Heart right ventricle (tissue), 16 donors: ENCODE data around the gene NFKBIZ. TPM values are rescaled to one million over a fixed set of nuclear protein-coding genes. Genes with fewer than 3 reads are reported as not detected.

Source experiments
- ATAC-seq, 8 donors: fragments of 200-7000 bp; cut with Tn5 transposase; one replicate each; pipeline ENCODE4 v1.9.1; 2020; ENCODE audit warnings: mild to moderate bottlenecking in 8 of 8, moderate library complexity in 8 of 8, moderate number of reproducible peaks in 1 of 8
- DNase-seq, 2 donors: peaks; one replicate each; pipeline ENCODE4 v3.0.0-alpha.2; 2020
- H3K27ac ChIP-seq, 10 donors: fragments of 200-600 bp; sonication (generic) in 2 of 10; one replicate each; pipeline versions ENCODE4 v1.5.0 to v1.8.0; 2020 to 2022; ENCODE audit warnings: mild to moderate bottlenecking in 3 of 10
- H3K27me3 ChIP-seq, 7 donors: fragments of 200-600 bp; one replicate each; pipeline ENCODE4 v1.8.0; 2021 to 2022; ENCODE audit warnings: mild to moderate bottlenecking in 2 of 7
- H3K36me3 ChIP-seq, 9 donors: fragments of 200-600 bp; sonication (generic) in 1 of 9; one replicate each; pipeline versions ENCODE4 v1.5.0 to v1.8.0; 2020 to 2022; ENCODE audit warnings: mild to moderate bottlenecking in 2 of 9
- H3K4me1 ChIP-seq, 9 donors: fragments of 200-600 bp; sonication (generic) in 1 of 9; one replicate each; pipeline versions ENCODE4 v1.5.0 to v1.8.0; 2020 to 2022; ENCODE audit warnings: mild to moderate bottlenecking in 4 of 9
- H3K4me3 ChIP-seq, 10 donors: fragments of 200-600 bp; sonication (generic) in 2 of 10; one replicate each; pipeline versions ENCODE4 v1.5.0 to v1.8.0; 2020 to 2022; ENCODE audit warnings: mild to moderate bottlenecking in 7 of 10, moderate library complexity in 2 of 10
- H3K9me3 ChIP-seq, 11 donors: fragments of 200-600 bp in 10 of 11; sonication (generic) in 2 of 11; one replicate each; pipeline versions ENCODE4 v1.5.0 to v1.8.0; 2013 to 2022; ENCODE audit warnings: mild to moderate bottlenecking in 2 of 11, control low read depth in 1 of 11, moderate library complexity in 1 of 11
- CTCF ChIP-seq, 9 donors: fragments of 200-600 bp; sonication (generic) in 2 of 9; IDR thresholded peaks; one replicate each; pipeline versions ENCODE4 v1.5.0 to v1.8.0; 2021 to 2022; ENCODE audit warnings: antibody characterized with exemption in 9 of 9, mild to moderate bottlenecking in 5 of 9, moderate library complexity in 1 of 9
- WGBS, 2 donors: extraction: QIAGEN DNeasy Blood & Tissue Kit; methylation state at CpG; one replicate each; pipeline ENCODE4 v1.1.7; 2013; ENCODE audit warnings: inconsistent platforms in 1 of 2; 5-methylcytosine and 5-hydroxymethylcytosine counted together
- intact Hi-C, 10 donors: fragments of 100-400 bp; cut with DNase I; formaldehyde crosslinking; loops; one replicate each; pipeline versions ENCODE4 v1.11.1 to v1.14.2; 2022
- polyA plus RNA-seq, 2 donors: library from polyadenylated mRNA; stranded (reverse); fragments of 200-250 nt; gene quantifications; one replicate each; pipeline ENCODE4 v1.2.3, GENCODE V29; 2013
- total RNA-seq, 10 donors: library from RNA; stranded (reverse); fragmentation: NEBNext Ultra II Directional in 3 of 10; extraction: Animal tissue kit (Norgen Biotek cat#: 25700) in 3 of 10; gene quantifications; one replicate each; pipeline versions ENCODE4 v1.2.1 to v1.2.4, GENCODE V29; 2021 to 2023
- donor health status: Arrhythmogenic right ventricular cardiomyopathy.
- donor health status: ischemic (EF 13 %, LVEDD 7.1; RV severe dilation, severe dysfunction).
- donor health status: healthy with polysubstance abuse.
- donor health status: DM: no; HTN: yes; CAD: no.
- donor health status: DM: no; HTN: no; CAD: no.
- donor health status: ischemic (EF 25% LVEDD 6.9; RV normal size, moderate dysfunction).
- donor health status: ischemic (EF 25% LVEDD 5.7; RV mildly dilated, moderate dysfunction).
- donor health status: healthy.
- donor health status: DM: yes; HTN: yes; CAD: no.
- donor health status: Ischemic cardiomyopathy.
- donor health status: ischemic (EF 35%, LVEDD 5.7; RV mildly dilated, moderate dysfunction).
- donor health status: nonischemic (EF 11% LVEDD 7.7; RV severe dilation, severe dysfunction).
- donor health status: DM: yes; HTN: yes; CAD: no.
- donor health status: PGD.
- donor health status: ischemic (EF 29% LVEDD 5.4; RV normal size, mild dysfunction).
- donor health status: nonischemic (EF 23%, LVEDD 6.1; RV moderate dilation, normal function).

NFKBIZ gene
- total and polyA plus RNA-seq, 12 donors = 5.4 to 26.2 (median 11.8) TPM

- peak in 8 of 9 donors; percentile 35 to 70 (median 61) for TF ChIP-seq CTCF (IDR thresholded peaks at IDR 0.05)
- H3K36me3 ChIP-seq = peaks cover 0 to 32% (median 5%) of the 10 kb centered on the region in 9 donors
- WGBS, 2 donors = 56 to 57% methylated on average over 7 of the region's 7 CpGs
- peaks cover 0 to 4% (median 0%) of the 10 kb centered on the region in 11 donors for H3K9me3 ChIP-seq
- intact Hi-C loops = loop anchor here in 8 of 10 donors (1.0 to 10.0 kb wide), 7 partner anchors 33 to 721 kb away; partner anchors contain the start of gene NFKBIZ (in 2 of the 8)
- H3K4me1 ChIP-seq = peaks cover 0 to 41% (median 30%) of the 10 kb centered on the region in 9 donors
- H3K27ac ChIP-seq = peak overlapping the region in 1 of 10 donors; percentile 30
- ATAC-seq (peak in 1 of 8 donors; percentile 39), DNase-seq (no peak)
- H3K27me3 ChIP-seq = no peaks in the 10 kb centered on the region
- no peak overlapping the region for H3K4me3 ChIP-seq
Observed at GRCh38 chr3:101813817-101814440, 35.4 kb upstream of the NFKBIZ start.

- ATAC-seq = peak in 6 of 8 donors; percentile 30 to 86 (median 54)
- no peak for TF ChIP-seq CTCF (IDR thresholded peaks at IDR 0.05)
- Histone ChIP-seq H3K9me3 (peaks cover 0 to 4% (median 0%) of the 10 kb centered on the region in 11 donors), H3K4me3 (no peak overlapping the region), H3K27me3 (no peaks in the 10 kb centered on the region), H3K36me3 (peaks cover 0 to 41% (median 5%) of the 10 kb centered on the region in 9 donors), H3K27ac (peak overlapping the region in 3 of 10 donors; percentile 18 to 43 (median 34)), H3K4me1 (peaks cover 0 to 34% (median 24%) of the 10 kb centered on the region in 9 donors)
- intact Hi-C loops = loop anchor here in 8 of 10 donors (2.0 to 10.0 kb wide), 6 partner anchors 32 to 720 kb away; partner anchors contain the start of gene NFKBIZ (in 2 of the 8)
- 48 to 58% methylated on average over 3 of the region's 3 CpGs for WGBS, 2 donors
- no peak for DNase-seq
Observed at GRCh38 chr3:101814835-101815234, 34.5 kb upstream of the NFKBIZ start.

GRCh38 chr3:101816215-101817149 is 32.8 kb upstream of the NFKBIZ start:
- H3K4me3 ChIP-seq = no peak overlapping the region
- H3K27ac ChIP-seq = peak overlapping the region in 3 of 10 donors; percentile 26 to 39 (median 36)
- no peaks in the 10 kb centered on the region for H3K9me3 ChIP-seq
- H3K36me3 ChIP-seq = peaks cover 0 to 57% (median 5%) of the 10 kb centered on the region in 9 donors
- H3K27me3 ChIP-seq = no peaks in the 10 kb centered on the region
- TF ChIP-seq CTCF (IDR thresholded peaks at IDR 0.05) = no peak
- peak in 4 of 8 donors; percentile 16 to 29 (median 22) for ATAC-seq
- peaks cover 0 to 28% (median 20%) of the 10 kb centered on the region in 9 donors for H3K4me1 ChIP-seq
- DNase-seq = no peak
- intact Hi-C loops = loop anchor here in 1 of 10 donors (10.0 kb wide), 1 partner anchor 718 kb away; no protein-coding TSS in a partner anchor
- WGBS, 2 donors = 77 to 78% methylated on average over 4 of the region's 4 CpGs

GRCh38 chr3:101817992-101818391 is 31.3 kb upstream of the NFKBIZ start:
- peak overlapping the region in 1 of 10 donors; percentile 19 for H3K27ac ChIP-seq
- 93 to 99% methylated on average over 5 of the region's 5 CpGs for WGBS, 2 donors
- H3K9me3 ChIP-seq = no peaks in the 10 kb centered on the region
- H3K4me3 ChIP-seq = no peak overlapping the region
- peaks cover 0 to 62% (median 15%) of the 10 kb centered on the region in 9 donors for H3K36me3 ChIP-seq
- no peak for TF ChIP-seq CTCF (IDR thresholded peaks at IDR 0.05)
- intact Hi-C loops = loop anchor here in 1 of 10 donors (10.0 kb wide), 1 partner anchor 717 kb away; no protein-coding TSS in a partner anchor
- H3K27me3 ChIP-seq = no peaks in the 10 kb centered on the region
- peaks cover 0 to 28% (median 20%) of the 10 kb centered on the region in 9 donors for H3K4me1 ChIP-seq
- no peak for ATAC-seq
- DNase-seq = no peak
